Measurements from ENCODE around the gene PGLYRP2. TPM values are rescaled to one million over a fixed set of nuclear protein-coding genes. Genes with fewer than 3 reads are reported as not detected.

Gene PGLYRP2
- total RNA-seq, 4 donors from 2014 or later, result 0.23 to 0.80 (median 0.37) TPM; not detected in 1

GRCh38 chr19:15450528-15450890, 28.8 kb downstream of the PGLYRP2 start:
- H3K4me3 ChIP-seq (ENCODE audit: low read depth, poor library complexity, severe bottlenecking), result no peak overlapping the region
- intact Hi-C loops (cut with DNase I; ENCODE audit: low total_unique reads), result no loop called here
- WGBS, 2 donors, result 86 to 89% methylated on average over 1 of the region's 1 CpG
- TF ChIP-seq POLR2A (IDR thresholded peaks at IDR 0.05), result no peak
- TF ChIP-seq CTCF (IDR thresholded peaks at IDR 0.05), result no peak
- DNase-seq (ENCODE audit: low spot score in 2 of 2), result no peak

GRCh38 chr19:15449620-15450527, 29.4 kb downstream of the PGLYRP2 start, which contains the start of gene WIZ:
WIZ (minus strand) TSS chr19:15449956; CDS start chr19:15448307, 1,649 bp downstream.
- intact Hi-C loops (cut with DNase I; ENCODE audit: low total_unique reads), result no loop called here
- 6 to 8% methylated on average over 6 to 7 of the region's 77 CpGs for WGBS, 2 donors
- no peak for TF ChIP-seq CTCF (IDR thresholded peaks at IDR 0.05)
- TF ChIP-seq POLR2A (IDR thresholded peaks at IDR 0.05), result no peak
- DNase-seq (ENCODE audit: low spot score in 2 of 2), result peak; percentile 73 to 96
- peak within 1 kb of the TSS; percentile 21 for H3K4me3 ChIP-seq (ENCODE audit: low read depth, poor library complexity, severe bottlenecking)

- TF ChIP-seq POLR2A (IDR thresholded peaks at IDR 0.05) (no peak), CTCF (IDR thresholded peaks at IDR 0.05) (no peak)
- intact Hi-C loops (cut with DNase I; ENCODE audit: low total_unique reads), result no loop called here
- no peak for DNase-seq (ENCODE audit: low spot score in 2 of 2)
- WGBS, 2 donors, result 10 to 11% methylated on average over 13 to 27 of the region's 43 CpGs
- peak overlapping the region; percentile 21 for H3K4me3 ChIP-seq (ENCODE audit: low read depth, poor library complexity, severe bottlenecking)
Observed at GRCh38 chr19:15448778-15449619, 30.3 kb downstream of the PGLYRP2 start.

DNA sequence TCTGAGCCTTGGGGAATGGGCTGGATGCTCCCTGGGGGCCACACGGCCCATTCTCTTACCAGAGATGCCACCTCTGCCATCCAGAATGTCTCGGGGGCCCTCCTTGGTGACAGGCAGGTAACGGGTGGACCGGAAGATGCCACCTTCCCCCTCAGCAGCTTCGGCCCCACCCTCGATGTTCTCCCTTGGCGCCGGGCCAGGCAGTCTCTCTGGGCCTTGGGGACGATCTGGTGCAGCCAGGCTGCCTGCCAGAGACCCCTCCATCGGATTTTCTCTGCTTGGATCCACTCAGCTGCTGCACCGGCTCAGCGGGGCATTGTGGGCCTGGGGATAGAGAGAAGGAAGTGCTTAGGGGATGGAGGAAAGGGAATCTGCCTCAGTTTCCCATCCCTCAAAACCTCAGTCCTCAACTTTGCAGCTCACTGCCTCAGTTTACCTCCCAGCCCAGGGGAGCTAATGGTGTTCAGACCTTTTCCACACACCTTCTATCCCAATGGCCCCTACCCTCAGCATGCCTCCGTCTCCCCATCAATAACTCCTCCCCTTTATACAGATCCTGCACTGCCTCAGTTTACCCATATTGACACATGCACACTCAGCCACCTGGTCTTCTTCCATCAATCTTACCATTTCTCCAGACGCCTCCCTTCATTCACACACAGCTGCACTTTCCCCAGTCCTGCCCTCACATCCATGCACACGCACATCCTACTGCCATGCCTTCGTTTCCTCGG, 31.1 kb downstream of the PGLYRP2 start:
- intact Hi-C loops (cut with DNase I; ENCODE audit: low total_unique reads), result no loop called here
- no peak overlapping the region for H3K4me3 ChIP-seq (ENCODE audit: low read depth, poor library complexity, severe bottlenecking)
- no peak for DNase-seq (ENCODE audit: low spot score in 2 of 2)
- 46 to 48% methylated on average over 12 to 15 of the region's 17 CpGs for WGBS, 2 donors
- no peak for TF ChIP-seq POLR2A (IDR thresholded peaks at IDR 0.05)
- no peak for TF ChIP-seq CTCF (IDR thresholded peaks at IDR 0.05)

GRCh38 chr19:15447057-15447456, 32.2 kb downstream of the PGLYRP2 start:
- intact Hi-C loops (cut with DNase I; ENCODE audit: low total_unique reads), result no loop called here
- no peak overlapping the region for H3K4me3 ChIP-seq (ENCODE audit: low read depth, poor library complexity, severe bottlenecking)
- TF ChIP-seq POLR2A (IDR thresholded peaks at IDR 0.05), result no peak
- WGBS, 2 donors, result 78 to 83% methylated on average over 4 of the region's 4 CpGs
- DNase-seq (ENCODE audit: low spot score in 2 of 2), result no peak

Data from lower leg skin (tissue), 4 donors.